Psoas muscle (tissue), 8 donors: ENCODE measurements around the gene TMED6. TPM values are rescaled to one million over a fixed set of nuclear protein-coding genes. Genes with fewer than 3 reads are reported as not detected.

ENCODE experiments used
- ATAC-seq, 4 donors: fragments of 200-7000 bp; cut with Tn5 transposase; one replicate each; pipeline ENCODE4 v1.9.1; 2020; ENCODE audit warnings: moderate library complexity in 3 of 4, mild to moderate bottlenecking in 2 of 4
- DNase-seq, 2 donors: peaks; one replicate each; pipeline ENCODE4 v3.0.0-alpha.2; 2020
- H3K27ac ChIP-seq: fragments of 200-600 bp; one replicate; pipeline ENCODE4 v1.8.0; 2022
- H3K27me3 ChIP-seq, 3 donors: fragments of 200-600 bp in 1 of 3; one replicate each; pipeline versions ENCODE4 v1.6.1 to v1.8.0; 2013 to 2022; ENCODE audit warnings: low read length in 2 of 3, mild to moderate bottlenecking in 2 of 3, moderate library complexity in 1 of 3; ENCODE audit not compliant: insufficient read depth in 3 of 3
- H3K36me3 ChIP-seq, 2 donors: fragments of 200-600 bp in 1 of 2; one replicate each; pipeline versions ENCODE4 v1.6.1 to v1.8.0; 2013 to 2022; ENCODE audit warnings: low read depth in 1 of 2, mild to moderate bottlenecking in 1 of 2, moderate library complexity in 1 of 2; ENCODE audit not compliant: insufficient read depth in 1 of 2
- H3K4me1 ChIP-seq: fragments of 200-600 bp; one replicate; pipeline ENCODE4 v1.8.0; 2022
- H3K4me3 ChIP-seq: fragments of 200-600 bp; one replicate; pipeline ENCODE4 v1.8.0; 2022; ENCODE audit warnings: mild to moderate bottlenecking
- H3K9me3 ChIP-seq: fragments of 200-600 bp; one replicate; pipeline ENCODE4 v1.8.0; 2022
- WGBS, 3 donors: extraction: QIAGEN DNeasy Blood & Tissue Kit; methylation state at CpG; one replicate each; pipeline versions ENCODE4 v1.1.6 to v1.1.7; 2013; 5-methylcytosine and 5-hydroxymethylcytosine counted together
- intact Hi-C, 2 donors: fragments of 100-400 bp; cut with DNase I; formaldehyde crosslinking; loops; one replicate each; pipeline versions ENCODE4 v1.11.0 to v1.14.2; 2022
- polyA plus RNA-seq, 3 donors: library from polyadenylated mRNA; stranded (reverse); fragments of 200-250 nt; gene quantifications; one replicate each; pipeline ENCODE4 v1.2.3, GENCODE V29; 2013
- total RNA-seq, 4 donors: library from RNA; stranded (reverse); fragmentation: NEBNext Ultra II Directional in 2 of 4; extraction: Animal tissue kit (Norgen Biotek cat#: 25700) in 2 of 4; gene quantifications; one replicate each; pipeline versions ENCODE4 v1.2.1 to v1.2.4, GENCODE V29; 2021 to 2023
- TF ChIP-seq, protein P1 (sequence below): fragments of 200-600 bp; IDR thresholded peaks from one replicate; pipeline ENCODE4 v1.8.0; 2022; ENCODE audit warnings: antibody characterized with exemption
- donor health status: healthy with polysubstance abuse.
- donor health status: DM: no; HTN: no; CAD: no; lungs with moderate emphysema.
- donor health status: Bipolar disorder and iron deficiency.
- donor health status: healthy.
- donor health status: DM: yes; HTN: yes; CAD: no.
- donor health status: DM: no; HTN: no; CAD: no.
- donor health status: DM: no; HTN: no; CAD: no.
- donor health status: DM: yes; HTN: yes; CAD: no.

Gene TMED6
- total and polyA plus RNA-seq, 7 donors = 0.09 to 0.34 (median 0.19) TPM; not detected in 3

DNA sequence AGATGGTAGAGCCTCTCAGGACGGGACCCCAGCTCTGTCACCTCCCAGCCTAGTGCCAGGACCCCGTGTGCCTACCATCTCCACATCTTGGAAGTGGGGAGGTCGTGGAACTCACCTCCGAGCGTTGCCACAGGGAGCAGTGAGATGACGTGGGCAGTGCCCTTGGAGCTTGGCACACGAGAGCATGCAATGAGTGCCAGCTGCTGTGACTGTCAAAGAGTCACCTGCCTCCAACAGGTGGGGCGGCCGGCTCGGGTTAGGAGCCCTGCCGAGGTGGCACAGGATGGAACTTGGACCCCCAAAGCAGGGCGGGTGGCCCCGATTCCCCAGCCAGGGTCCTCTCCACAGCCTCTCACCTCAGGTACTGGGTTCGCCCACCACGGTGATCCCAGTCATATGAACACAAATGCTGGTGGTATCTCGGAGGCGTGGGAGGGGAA, 35.0 kb downstream of the TMED6 start:
- DNase-seq (peak; percentile 49 to 57), ATAC-seq (peak; percentile 45 to 62 (median 57))
- H3K4me3 ChIP-seq = no peak overlapping the region
- no peaks in the 10 kb centered on the region for H3K9me3 ChIP-seq
- H3K4me1 ChIP-seq = peaks cover 29% of the 10 kb centered on the region
- no peaks in the 10 kb centered on the region for H3K27me3 ChIP-seq
- WGBS, 3 donors = 64 to 72% (median 68%) methylated on average over 17 of the region's 17 CpGs
- H3K36me3 ChIP-seq = peaks cover 7 to 77% of the 10 kb centered on the region in 2 donors
- peak overlapping the region; percentile 77 for H3K27ac ChIP-seq
- intact Hi-C loops = no loop called here
- TF ChIP-seq, protein P1, sequence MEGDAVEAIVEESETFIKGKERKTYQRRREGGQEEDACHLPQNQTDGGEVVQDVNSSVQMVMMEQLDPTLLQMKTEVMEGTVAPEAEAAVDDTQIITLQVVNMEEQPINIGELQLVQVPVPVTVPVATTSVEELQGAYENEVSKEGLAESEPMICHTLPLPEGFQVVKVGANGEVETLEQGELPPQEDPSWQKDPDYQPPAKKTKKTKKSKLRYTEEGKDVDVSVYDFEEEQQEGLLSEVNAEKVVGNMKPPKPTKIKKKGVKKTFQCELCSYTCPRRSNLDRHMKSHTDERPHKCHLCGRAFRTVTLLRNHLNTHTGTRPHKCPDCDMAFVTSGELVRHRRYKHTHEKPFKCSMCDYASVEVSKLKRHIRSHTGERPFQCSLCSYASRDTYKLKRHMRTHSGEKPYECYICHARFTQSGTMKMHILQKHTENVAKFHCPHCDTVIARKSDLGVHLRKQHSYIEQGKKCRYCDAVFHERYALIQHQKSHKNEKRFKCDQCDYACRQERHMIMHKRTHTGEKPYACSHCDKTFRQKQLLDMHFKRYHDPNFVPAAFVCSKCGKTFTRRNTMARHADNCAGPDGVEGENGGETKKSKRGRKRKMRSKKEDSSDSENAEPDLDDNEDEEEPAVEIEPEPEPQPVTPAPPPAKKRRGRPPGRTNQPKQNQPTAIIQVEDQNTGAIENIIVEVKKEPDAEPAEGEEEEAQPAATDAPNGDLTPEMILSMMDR = no peak

DNA sequence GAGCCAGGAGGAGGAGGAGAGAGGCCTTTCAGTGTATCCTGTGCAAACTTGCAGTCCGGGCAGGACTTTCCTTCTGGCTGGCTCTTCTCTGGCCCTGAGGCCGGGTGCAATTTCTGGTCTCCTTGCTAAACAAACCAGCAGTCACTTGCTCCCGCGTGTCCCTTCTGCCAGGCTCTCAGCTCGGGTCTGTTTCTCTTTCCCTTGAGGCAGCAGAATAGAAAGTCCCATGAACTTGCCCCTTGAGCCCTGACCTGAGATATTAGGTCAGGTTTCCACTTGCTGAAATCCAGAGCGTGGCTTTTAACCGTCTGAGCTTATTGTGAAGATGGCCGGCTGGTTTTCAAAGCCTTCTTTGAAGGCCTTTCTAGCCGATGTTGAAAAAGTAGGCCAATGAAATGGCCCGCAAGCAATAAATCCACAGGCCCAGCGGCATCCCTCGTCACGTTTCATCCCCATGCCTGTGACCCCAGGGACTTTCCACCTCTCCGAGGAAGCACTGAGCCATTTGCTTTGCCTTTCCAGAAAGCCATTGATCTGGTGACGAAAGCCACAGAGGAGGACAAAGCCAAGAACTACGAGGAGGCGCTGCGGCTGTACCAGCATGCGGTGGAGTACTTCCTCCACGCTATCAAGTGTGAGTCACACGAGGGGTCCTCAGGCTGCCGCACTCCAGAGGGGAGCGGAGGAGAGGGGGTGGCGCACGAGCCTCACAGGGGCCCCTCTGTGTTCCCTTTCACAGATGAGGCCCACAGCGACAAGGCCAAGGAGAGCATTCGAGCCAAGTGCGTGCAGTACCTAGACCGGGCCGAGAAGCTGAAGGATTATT, 35.9 kb downstream of the TMED6 start:
- no peak for ATAC-seq
- no peak for DNase-seq
- TF ChIP-seq, protein P1 = no peak
- peaks cover 7 to 68% of the 10 kb centered on the region in 2 donors for H3K36me3 ChIP-seq
- H3K4me3 ChIP-seq = no peak overlapping the region
- peaks cover 29% of the 10 kb centered on the region for H3K4me1 ChIP-seq
- peak overlapping the region; percentile 77 for H3K27ac ChIP-seq
- 75 to 87% (median 76%) methylated on average over 30 of the region's 30 CpGs for whole genome bisulfite sequencing, 3 donors
- intact Hi-C loops = no loop called here
- no peaks in the 10 kb centered on the region for H3K9me3 ChIP-seq
- H3K27me3 ChIP-seq = no peaks in the 10 kb centered on the region

DNA sequence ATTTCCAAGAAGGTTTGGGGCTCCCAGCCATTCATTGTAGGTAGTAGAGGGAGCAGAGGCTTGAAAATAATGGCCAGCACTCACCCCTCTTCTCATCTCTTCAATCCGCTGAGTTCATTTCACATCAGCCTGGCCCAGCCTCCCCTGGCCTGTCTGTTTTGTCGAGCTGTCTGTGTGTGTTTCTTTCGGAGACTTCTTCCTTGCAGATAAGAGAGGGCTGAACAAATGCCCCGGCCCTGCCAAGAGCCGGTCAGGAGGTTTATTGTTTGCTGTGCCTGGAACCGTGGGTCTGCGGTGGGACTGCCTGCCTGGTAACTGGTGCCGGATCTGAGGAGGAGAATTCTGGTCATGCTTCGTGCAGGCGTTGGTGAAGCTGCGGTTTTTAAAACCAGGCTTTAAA, 37.1 kb downstream of the TMED6 start:
- H3K4me3 ChIP-seq = no peak overlapping the region
- H3K9me3 ChIP-seq = no peaks in the 10 kb centered on the region
- TF ChIP-seq, protein P1 = no peak
- H3K27ac ChIP-seq = peak overlapping the region; percentile 77
- H3K4me1 ChIP-seq = peaks cover 29% of the 10 kb centered on the region
- no peak for DNase-seq
- ATAC-seq = no peak
- H3K36me3 ChIP-seq = peaks cover 7 to 57% of the 10 kb centered on the region in 2 donors
- H3K27me3 ChIP-seq = no peaks in the 10 kb centered on the region
- intact Hi-C loops = no loop called here
- 81 to 87% (median 85%) methylated on average over 11 of the region's 11 CpGs for WGBS, 3 donors

DNA sequence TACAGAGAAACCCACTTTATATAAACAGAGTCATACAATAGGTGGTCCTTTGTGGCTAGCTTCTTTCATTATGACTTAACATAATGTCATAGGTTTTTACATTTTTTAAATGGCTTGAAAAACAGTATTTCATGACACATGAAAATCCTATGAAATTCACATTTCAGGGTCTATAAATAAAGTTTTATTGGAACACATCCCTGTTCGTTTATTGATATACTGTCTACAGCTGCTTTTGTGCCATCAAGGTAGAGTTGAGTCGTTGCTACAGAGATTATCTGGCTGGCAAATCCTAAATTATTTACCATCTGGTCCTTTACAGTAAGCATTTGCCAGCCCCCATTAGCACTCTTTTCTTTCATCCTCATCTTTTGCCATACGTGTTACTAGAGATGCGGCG, 38.1 kb downstream of the TMED6 start:
- no peak overlapping the region for H3K4me3 ChIP-seq
- WGBS, 3 donors = 83 to 85% (median 84%) methylated on average over 5 of the region's 5 CpGs
- ATAC-seq = no peak
- DNase-seq = no peak
- no peaks in the 10 kb centered on the region for H3K9me3 ChIP-seq
- H3K4me1 ChIP-seq = peaks cover 29% of the 10 kb centered on the region
- TF ChIP-seq, protein P1 = no peak
- peaks cover 7 to 46% of the 10 kb centered on the region in 2 donors for H3K36me3 ChIP-seq
- no peaks in the 10 kb centered on the region for H3K27me3 ChIP-seq
- peak overlapping the region; percentile 92 for H3K27ac ChIP-seq
- intact Hi-C loops = no loop called here
